SW480 (cell line): ENCODE results near the gene NOL7.

ENCODE experiments used
- DNase-seq: peaks from one replicate; pipeline ENCODE4 v3.0.0-alpha.2; 2016; ENCODE audit warnings: low spot score

The NOL7 gene

GRCh38 chr6:13597073-13597472 lies 18.1 kb upstream of the NOL7 start:
- no peak for DNase-seq

DNA sequence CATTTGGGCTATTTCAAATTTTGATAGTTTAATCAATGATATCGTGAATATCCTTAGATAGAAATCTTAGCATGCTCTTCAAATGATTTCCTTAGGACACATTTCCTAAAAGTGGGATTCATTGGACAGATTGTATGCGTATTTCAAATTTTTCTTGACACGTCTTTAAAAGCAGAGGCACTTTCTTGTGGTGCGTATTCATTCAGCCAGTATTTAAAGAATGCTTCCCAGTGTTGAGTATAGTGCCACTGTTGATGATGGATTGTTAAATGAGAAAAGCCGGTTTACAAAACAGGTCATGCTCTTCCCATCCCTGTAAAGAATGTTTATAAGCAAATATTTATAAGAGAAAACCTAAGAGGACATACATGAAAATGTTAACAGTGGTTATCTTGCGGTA lies 15.1 kb upstream of the NOL7 start:
- DNase-seq: no peak

GRCh38 chr6:13604135-13604534 lies 11.0 kb upstream of the NOL7 start:
- no peak for DNase-seq

GRCh38 chr6:13604546-13605416 lies 10.4 kb upstream of the NOL7 start:
- DNase-seq: no peak

- no peak for DNase-seq
Measured at GRCh38 chr6:13605634-13606033, 9.5 kb upstream of the NOL7 start.

GRCh38 chr6:13611715-13612114 lies 3.4 kb upstream of the NOL7 start:
- DNase-seq: no peak

- no peak for DNase-seq
Measured at GRCh38 chr6:13613029-13613594, 2.0 kb upstream of the NOL7 start.

DNA sequence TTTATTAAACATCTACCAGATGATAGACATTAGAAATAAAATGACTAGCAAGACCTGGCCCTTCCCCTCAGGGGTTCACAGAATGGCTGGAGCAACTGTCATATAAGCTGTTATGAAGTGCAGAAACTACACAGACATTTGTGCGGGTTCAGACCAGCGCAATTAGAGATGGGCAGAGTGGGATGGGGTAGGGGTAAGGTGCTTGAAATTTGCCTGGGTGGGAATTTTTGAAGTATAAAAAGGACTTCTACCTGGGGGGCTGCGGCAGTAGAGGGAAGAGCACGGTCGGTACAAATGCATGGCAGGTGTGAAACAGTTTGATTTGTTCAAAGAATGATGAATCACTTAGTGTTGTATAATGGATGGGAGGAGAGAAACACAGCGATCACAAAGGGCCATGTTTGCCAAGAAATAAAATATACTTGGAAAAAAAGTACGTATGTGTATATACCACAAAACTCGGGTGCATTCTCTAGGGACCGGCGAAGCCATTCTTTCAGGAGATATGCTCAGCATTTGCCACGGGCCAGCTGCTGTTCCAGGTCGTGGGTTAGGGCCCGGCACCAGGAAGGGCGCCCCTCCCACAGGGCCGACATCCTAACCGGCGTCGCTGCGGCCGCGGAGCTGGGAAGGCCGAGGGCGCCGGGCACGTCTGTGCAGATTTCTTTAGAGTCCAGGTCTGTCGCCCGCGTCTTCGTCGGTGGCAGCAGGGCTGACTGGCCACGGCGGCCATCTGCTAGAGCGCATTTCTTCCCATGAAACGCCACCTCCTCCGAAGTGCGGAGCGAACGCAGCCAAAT lies 809 bp upstream of the NOL7 start:
- peak; percentile 48 for DNase-seq

- peak; percentile 37 for DNase-seq
Measured at GRCh38 chr6:13615792-13616120, 621 bp downstream of the NOL7 start.

DNA sequence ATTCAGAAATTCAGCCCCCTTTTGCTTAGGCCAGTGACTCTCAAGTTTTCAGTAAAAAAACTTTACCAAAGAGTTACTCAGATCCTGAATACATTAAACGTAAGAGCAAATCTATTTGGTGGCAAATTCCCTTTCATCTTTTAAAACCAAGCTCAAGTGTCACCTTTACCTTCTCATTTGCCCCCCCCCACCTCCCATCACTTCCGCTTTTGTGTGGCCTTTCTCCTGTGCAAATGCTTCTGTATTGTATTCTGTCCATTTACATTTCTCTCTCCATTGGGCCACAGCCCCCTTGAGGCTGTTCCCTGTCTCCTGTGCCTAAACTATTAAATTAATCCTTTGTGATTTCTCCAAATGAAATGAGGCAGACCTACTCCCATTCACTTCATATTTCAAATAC lies 1.9 kb downstream of the NOL7 start:
- no peak for DNase-seq

DNA sequence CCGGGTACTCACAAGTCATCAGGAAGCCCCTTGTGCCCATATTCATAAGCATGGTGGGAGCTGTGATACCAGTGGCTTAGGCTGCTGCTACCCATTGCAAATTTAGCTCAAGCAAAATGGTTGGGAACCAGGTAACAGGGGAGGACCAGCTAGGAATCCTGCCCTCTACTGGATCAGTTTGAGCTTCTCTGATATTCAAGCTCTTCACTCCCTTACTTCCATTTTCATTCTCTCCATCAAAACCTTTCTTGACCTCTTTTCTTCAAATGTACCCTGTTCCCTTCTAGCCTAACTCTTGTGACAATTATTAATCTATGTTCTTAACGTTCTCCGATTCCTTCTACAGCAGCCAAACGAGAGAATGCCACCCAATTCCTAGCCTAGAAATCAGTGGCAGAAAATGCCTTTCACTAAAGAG lies 9.7 kb downstream of the NOL7 start:
- DNase-seq: peak; percentile 43

DNA sequence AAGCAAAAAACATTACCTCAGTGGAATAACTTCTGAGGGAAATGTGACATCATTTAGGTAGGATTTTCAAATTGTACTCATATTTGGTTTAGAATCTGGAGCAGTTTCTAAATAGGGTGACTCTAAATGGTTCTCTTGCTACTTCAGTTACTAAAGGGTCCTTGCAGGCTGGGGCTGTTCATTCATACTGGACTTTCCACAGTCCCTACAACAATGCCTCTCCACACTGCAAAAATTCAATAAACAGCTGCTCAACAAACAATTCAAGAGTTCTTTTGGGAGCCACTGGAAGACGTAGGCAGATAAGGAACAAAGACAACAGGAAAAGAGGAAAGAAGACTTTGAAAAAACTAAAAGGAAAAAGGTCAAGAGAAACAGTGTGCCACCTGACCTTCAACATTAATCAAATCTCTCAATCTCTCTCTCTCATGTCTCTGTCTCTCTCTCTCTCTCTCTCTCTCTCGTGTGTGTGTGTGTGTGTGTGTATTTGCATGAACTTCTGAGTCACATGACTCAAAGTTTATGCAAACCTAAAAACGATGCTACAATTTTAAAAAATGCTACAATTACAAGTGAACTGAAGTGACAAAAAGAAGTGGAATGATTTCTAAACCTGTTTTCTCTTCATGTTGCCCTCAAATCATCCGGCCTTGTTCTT lies 14.5 kb downstream of the NOL7 start:
- no peak for DNase-seq

DNA sequence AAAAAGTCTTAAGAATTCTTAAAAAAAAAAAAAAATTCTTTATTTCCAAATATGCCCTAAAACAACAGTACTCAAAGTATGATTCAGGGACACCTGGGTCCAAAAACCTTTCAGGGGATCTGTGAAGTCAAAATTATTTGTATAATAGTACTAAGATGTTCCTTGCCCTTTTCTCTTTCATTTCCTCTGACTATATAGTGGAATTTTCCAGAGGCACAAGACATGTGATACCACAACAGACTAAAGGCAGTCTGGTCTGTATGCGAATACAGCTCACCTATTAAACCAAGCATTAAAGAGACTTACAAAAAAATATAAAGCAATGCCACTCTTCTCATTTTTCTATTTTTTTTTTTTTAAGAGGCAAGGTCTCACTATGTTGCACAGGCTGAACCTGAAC lies 15.4 kb downstream of the NOL7 start:
- DNase-seq: no peak

GRCh38 chr6:13633343-13633742 lies 18.2 kb downstream of the NOL7 start:
- no peak for DNase-seq

DNA sequence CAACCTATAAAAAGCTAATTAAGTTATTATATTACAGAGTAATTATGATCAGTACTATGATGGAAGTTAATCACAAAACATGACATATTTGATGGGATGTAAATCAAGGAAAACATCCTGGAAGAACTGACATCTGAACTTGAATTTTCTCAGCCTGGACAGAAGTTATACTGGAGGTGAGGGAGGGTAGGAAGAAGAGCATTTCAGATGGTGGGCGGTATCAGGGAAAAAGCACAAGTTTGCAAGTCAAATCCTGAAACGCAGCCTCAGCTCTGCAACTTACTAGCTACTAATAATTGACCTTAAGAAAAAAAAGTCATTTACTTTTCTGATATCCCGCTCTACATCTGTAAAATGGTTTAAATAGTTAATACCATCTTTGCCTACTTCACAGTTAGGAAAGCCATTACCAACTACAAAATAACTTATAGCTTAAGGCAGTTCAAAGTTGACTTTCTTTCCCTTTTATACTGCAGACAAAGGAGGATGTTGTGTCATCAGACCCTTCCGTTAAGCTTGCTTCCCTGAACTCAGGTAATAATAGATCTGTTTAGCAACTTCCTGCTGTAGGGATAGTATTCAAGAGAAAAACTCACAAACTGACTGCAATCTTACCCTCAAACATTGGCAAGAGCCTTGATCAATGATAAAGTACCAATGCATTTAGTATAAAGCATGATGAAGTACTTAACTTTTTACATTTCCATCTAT lies 21.0 kb downstream of the NOL7 start:
- DNase-seq: no peak

DNA sequence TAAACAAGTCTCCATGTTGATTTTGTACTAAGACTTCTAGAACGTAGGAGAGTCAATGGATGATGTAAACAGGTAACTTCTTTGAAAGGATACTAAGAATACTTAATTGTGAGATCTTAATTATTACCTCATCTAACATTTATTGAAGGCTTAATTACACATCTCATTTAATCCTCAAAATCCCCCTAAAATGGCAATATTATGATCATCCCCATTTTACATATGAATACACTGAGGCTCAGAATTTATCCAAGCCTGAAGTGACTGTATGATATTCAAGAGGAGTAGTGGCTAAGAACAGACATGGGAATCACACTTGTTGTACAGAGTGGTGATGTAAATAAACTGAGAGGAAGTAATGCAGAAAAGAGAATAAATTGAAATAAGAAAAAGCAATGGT lies 22.9 kb downstream of the NOL7 start:
- no peak for DNase-seq

- no peak for DNase-seq
Measured at GRCh38 chr6:13638626-13639025, 23.5 kb downstream of the NOL7 start.

DNA sequence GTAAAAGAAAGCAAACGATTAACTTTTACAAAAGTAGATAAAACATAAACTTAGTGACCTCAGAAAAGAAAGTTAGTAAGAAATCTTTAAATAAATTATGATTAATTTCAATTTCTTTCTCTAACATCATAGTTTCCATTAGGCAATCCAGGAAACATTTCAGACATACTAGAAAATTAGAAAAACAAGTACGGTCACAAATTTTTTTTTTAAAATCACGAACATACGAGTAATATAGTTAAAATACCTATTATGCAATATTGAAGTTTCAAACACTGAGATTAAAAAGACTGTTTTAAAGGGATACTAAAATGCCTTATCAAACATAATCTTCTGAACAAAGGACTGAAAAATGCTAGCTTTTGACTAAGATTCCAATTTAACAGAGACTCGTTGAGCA lies 26.2 kb downstream of the NOL7 start:
- DNase-seq: no peak

DNA sequence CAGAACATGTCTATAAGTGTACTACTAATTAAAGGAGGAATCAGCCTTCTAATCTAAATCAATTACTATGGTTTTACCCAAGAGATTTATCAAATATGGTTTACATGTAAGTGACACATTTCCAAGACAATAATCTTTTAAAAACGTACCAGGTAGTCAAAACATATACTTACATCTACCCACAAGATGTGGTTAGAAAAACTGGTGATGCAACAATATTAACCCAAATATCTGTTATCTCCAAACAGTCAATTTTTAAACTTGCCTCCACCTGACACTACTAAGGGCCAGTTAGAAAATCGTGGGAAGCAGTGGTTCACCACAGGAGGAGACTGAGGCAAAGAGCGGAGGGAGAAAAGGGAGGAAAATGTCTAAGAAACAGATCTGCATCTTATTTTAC lies 28.0 kb downstream of the NOL7 start:
- no peak for DNase-seq

DNA sequence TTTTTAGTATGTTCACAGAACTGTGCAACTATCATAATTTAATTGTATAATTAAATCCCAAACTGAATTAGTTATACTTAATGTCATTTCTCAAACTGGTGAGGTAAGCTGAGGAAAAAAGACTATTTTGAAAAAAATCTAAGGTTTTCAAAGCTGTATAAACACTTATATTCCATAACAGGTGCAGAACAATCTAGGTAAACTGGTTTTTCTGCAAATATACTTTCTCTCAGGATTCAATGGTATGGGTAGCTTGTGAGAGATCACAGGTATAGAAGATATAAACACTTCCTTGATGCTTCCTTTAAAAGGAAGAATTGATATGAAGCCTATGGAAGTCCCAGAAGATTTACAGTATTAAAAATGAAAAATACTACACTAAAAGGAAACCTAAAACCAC lies 33.7 kb downstream of the NOL7 start:
- DNase-seq: no peak

- no peak for DNase-seq
Measured at GRCh38 chr6:13649393-13649792, 34.3 kb downstream of the NOL7 start.

DNA sequence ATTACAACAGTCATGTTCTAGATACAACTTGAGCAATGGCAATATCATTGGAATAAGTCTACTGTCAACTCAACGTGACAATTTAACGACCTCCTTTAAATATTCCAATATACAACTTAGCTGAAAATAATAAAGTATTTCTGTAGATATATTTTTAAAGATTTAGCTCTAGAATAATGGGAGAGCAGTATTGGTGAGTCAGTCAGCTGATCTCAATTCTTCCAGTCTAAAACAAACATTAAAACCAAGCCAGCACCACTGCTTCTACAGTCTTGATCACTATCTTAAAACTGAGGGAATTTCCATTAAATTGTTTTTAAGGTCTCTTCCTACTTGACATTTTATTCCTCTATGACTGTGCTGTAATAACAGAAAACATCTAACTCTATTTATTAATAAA lies 38.2 kb downstream of the NOL7 start:
- no peak for DNase-seq
